Posterior vena cava (tissue), 2 donors: ENCODE results near the gene KRT4. TPM values are rescaled to one million over a fixed set of nuclear protein-coding genes. Genes with fewer than 3 reads are reported as not detected.

Source experiments
- DNase-seq: peaks from one replicate; pipeline ENCODE4 v3.0.0-alpha.2; 2020; ENCODE audit warnings: low spot score
- intact Hi-C, 2 donors: fragments of 100-400 bp; cut with DNase I; formaldehyde crosslinking; loops; one replicate each; pipeline versions ENCODE4 v1.14.1 to v1.14.2; 2022 to 2023
- total RNA-seq, 2 donors: library from RNA; stranded (reverse); fragmentation: NEBNext Ultra II Directional; extraction: Animal tissue kit (Norgen Biotek cat#: 25700); gene quantifications; one replicate each; pipeline ENCODE4 v1.2.1, GENCODE V29; 2021
- donor health status: DM: yes; HTN: yes; CAD: no.
- donor health status: DM: yes; HTN: yes; CAD: no.

Gene KRT4
- total RNA-seq, 2 donors from 2014 or later, result not detected

- DNase-seq, result no peak
- intact Hi-C loops, result no loop called here
These were observed 29.0 kb downstream of the KRT4 start for GRCh38 chr12:52784909-52785308.

DNA sequence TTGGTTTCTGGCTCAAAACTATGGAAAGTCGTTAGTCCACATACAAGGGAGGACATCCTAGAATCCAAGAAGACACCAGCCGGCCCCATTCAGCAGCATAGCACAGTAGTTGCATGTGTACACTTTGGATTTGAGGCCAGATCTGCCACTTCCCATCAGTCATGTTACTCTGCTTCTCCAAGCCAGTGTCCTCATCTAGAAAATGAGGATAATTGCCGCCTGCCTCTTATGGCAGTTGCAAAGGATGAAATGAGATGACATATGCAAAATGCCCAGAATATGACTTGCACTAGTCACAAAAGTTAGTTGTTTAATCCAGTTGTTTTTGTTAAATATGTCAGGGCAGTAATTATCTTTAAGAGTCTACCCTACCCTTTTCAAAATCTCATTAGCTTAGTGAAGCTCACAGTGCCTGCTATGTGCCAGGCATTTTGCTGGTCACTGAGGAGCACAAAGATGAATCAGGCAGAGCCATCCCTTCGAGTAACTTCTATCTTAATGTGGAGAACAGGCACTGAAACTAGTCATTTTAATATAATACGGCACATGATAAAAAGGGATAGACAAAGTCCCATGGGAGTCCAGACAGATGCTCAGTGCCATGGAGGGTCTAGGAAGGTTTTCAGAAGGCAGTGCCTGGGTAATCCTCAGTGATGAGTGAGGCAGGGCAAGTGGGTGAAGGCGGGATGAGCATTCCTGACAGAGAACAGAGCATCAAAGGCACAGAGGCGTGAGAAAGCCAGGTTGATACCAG, 30.2 kb downstream of the KRT4 start:
- no peak for DNase-seq
- intact Hi-C loops, result no loop called here

DNA sequence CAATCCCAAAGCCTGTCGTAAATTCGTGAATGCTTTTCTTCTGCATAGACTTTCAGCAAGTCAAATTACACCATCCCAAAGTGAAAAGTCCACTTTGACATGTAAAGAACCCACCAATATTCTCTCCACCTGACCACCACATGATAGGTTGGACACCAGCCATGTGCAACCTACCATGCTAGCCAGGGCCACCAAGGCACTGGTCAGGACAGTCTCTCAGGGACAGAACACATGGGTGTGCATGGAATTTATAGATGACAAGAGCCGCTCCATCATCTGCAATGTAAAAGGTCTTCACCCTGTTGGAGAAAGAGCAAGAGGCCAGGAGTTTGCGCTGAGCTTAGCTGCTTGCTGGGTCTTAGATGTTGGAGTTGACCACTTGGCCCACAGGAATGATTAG, 31.4 kb downstream of the KRT4 start:
- intact Hi-C loops, result no loop called here
- no peak for DNase-seq

DNA sequence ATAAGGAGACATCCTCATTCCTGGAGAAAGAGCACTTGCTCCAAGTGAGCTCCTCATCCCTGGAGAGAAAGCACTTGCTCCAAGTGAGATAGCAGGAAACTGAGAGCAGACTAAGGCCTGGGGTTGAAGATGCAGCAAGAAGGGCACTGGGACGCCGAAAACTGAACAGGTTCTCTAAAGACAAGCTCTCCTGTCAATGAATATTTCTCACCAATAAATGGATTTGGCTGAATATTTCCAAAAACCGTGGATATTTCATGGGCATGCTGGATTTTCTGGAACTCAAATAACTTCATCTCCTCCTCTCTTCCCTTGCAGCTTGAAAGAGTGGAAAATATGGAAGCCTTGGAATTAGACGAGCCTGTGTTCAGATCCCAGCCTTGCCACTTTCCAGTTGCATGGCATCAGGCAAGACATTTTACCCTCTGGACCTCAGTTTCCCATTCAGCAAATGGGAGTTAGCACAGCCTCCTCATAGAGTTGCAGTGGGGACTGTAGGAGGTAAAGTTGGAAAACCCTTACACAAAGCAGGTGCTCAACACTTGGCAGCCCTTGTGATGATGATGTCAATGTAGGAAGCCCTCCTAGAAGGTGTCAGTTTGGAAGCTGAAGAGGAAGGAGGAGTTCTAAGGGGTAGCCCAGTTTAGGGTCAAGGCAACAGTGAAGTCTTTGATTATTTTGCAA, 32.4 kb downstream of the KRT4 start:
- DNase-seq, result no peak
- intact Hi-C loops, result no loop called here

GRCh38 chr12:52779914-52780313, 34.0 kb downstream of the KRT4 start:
- peak; percentile 19 for DNase-seq
- intact Hi-C loops, result no loop called here

DNA sequence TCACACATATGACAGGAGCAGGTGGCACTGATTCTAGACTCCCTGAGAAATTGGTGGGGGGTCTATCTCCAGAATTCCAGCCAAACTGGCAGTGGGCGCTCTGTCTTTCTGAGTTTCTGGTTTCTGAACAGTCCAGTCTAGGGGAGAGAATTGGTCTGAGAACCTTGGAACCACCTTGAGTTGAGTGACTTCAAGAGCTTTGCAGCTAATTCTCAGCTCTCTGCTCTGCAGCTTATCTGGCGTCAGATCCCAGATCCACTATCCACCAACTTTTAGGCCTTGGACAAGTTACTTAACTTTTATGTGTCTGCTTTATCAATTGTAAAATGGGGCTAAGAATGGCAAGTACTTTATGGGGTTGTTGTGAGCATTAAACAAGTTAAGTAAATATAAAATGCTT, 35.1 kb downstream of the KRT4 start:
- DNase-seq, result peak; percentile 5
- intact Hi-C loops, result no loop called here

GRCh38 chr12:52777566-52777965, 36.4 kb downstream of the KRT4 start:
- DNase-seq, result peak; percentile 58
- intact Hi-C loops, result no loop called here

GRCh38 chr12:52776913-52777395, 37.0 kb downstream of the KRT4 start, which contains the start of gene KRT76:
Gene KRT76 (minus strand): TSS chr12:52777345. CDS start chr12:52777291, 54 bp downstream.
- DNase-seq, result peak; percentile 68
- intact Hi-C loops, result no loop called here

GRCh38 chr12:52776435-52776834, 37.5 kb downstream of the KRT4 start:
- peak; percentile 25 for DNase-seq

DNA sequence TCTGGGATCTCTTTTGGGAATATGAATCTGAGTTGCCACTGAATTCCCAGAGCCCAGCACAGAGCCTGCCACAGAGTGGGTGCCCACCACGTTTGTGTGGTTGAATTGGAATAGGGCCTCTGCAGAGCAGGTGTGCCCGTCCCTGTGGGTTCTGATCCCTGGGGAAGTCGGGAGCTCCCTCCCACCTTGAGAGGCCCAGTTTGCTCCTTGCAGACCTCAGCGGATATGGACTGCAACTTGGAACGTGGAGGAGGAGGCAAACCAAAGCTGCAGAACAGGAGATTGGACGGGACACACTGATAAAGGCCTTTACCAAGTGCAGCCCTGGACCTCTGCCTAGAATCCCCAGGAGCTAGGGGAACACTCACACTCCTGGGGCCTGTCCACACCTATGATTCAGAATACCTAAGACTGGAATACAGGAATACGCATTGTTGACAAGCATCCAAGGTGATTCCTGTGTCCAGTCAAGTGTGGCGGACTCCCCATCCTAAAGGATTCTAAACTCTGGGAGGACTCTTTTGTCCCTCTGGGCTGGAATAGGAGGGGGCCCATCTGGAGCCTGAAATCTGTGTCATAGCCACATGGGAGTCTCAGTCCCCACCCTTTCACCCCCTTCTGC, 39.2 kb downstream of the KRT4 start:
- intact Hi-C loops, result no loop called here
- DNase-seq, result peak; percentile 40

More at GRCh38 chr12:52776435-52776834, 37.5 kb downstream of the KRT4 start:
- intact Hi-C loops, result no loop called here

- intact Hi-C loops, result no loop called here
- peak; percentile 16 for DNase-seq
These were observed 41.1 kb downstream of the KRT4 start for GRCh38 chr12:52772772-52773171.

- intact Hi-C loops, result no loop called here
- DNase-seq, result no peak
These were observed 41.7 kb downstream of the KRT4 start for GRCh38 chr12:52772188-52772587.

DNA sequence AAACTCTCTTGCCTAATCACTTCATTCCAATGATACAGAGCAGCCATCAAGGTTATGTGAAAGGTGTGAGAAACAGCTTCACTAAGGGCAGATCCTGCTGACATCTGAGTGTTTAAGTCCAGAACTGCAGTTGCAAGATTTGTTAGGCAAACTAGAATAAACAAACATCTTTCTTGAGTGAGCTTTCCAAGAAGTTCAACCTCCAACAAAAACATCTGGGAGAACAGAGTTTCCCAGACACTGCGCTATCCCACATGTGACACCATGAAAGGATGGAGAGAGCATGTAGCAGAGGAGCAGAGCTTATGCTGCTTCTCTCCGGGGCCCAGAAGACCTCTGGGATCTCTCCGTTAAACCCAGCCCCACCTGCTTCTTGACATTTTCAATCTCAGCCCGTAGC, 42.4 kb downstream of the KRT4 start:
- no peak for DNase-seq
- intact Hi-C loops, result no loop called here

GRCh38 chr12:52771088-52771487, 42.8 kb downstream of the KRT4 start:
- DNase-seq, result peak; percentile 25
- intact Hi-C loops, result no loop called here

GRCh38 chr12:52769946-52770345, 44.0 kb downstream of the KRT4 start:
- DNase-seq, result no peak
- intact Hi-C loops, result no loop called here

GRCh38 chr12:52769354-52769753, 44.6 kb downstream of the KRT4 start:
- no peak for DNase-seq
- intact Hi-C loops, result no loop called here

- intact Hi-C loops, result no loop called here
- no peak for DNase-seq
These were observed 45.3 kb downstream of the KRT4 start for GRCh38 chr12:52768479-52769200.

DNA sequence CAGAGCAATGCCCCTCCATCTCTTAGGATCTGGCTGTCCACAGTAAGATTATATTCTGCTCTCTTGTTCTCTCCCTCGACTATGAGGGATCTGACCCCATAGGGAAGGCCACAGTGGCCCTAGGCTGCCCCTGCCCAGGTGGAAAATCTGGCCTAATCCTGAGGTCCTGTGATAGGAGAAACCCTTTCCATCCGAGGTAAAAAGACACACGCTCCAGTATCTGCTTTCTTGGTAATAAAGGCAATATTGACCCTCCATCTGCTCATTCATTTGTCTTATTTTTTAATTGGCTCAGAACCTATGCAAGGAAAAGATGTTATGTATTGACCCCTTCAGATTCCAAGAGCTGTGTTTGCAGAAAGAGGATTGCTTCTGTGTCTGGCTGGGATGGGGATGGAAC, 46.5 kb downstream of the KRT4 start:
- intact Hi-C loops, result no loop called here
- no peak for DNase-seq

- intact Hi-C loops, result no loop called here
- no peak for DNase-seq
These were observed 46.9 kb downstream of the KRT4 start for GRCh38 chr12:52767020-52767379.
